HCT116 (cell line): ENCODE data around the gene UQCRQ. TPM values are rescaled to one million over a fixed set of nuclear protein-coding genes. Genes with fewer than 3 reads are reported as not detected.

Experiments used
- CEBPB ChIP-seq: IDR thresholded peaks from 2 replicates; pipeline ENCODE4 v1.6.1; 2012; ENCODE audit warnings: low read depth
- EGR1 ChIP-seq: IDR thresholded peaks from 2 replicates; pipeline ENCODE4 v1.6.1; 2012; ENCODE audit warnings: low read depth
- ELF1 ChIP-seq: IDR thresholded peaks from 2 replicates; pipeline ENCODE4 v1.6.1; 2012; ENCODE audit warnings: low read depth, borderline replicate concordance
- EZH2phosphoT487 ChIP-seq: fragments of 200-600 bp; IDR thresholded peaks from 2 replicates; pipeline ENCODE4 v1.6.1; 2018; ENCODE audit warnings: antibody characterized with exemption, borderline replicate concordance
- JUND ChIP-seq: IDR thresholded peaks from 2 replicates; pipeline ENCODE4 v1.6.1; 2012
- POLR2A ChIP-seq: IDR thresholded peaks from 2 replicates; pipeline ENCODE4 v1.7.0; 2011; ENCODE audit warnings: borderline replicate concordance; ENCODE audit not compliant: insufficient read depth, insufficient read length; ENCODE audit errors: extremely low read depth
- SIN3A ChIP-seq: IDR thresholded peaks from 2 replicates; pipeline ENCODE4 v1.6.1; 2012; ENCODE audit warnings: low read depth
- TCF7L2 ChIP-seq: IDR thresholded peaks from 2 replicates; pipeline ENCODE4 v1.7.0; 2011; ENCODE audit warnings: borderline replicate concordance, inconsistent platforms; ENCODE audit not compliant: insufficient read depth, insufficient read length; ENCODE audit errors: extremely low read depth
- ZNF274 ChIP-seq: fragments of 200-500 bp; sonication (Bioruptor generic); IDR thresholded peaks from 2 replicates; pipeline ENCODE4 v1.6.1; 2014; ENCODE audit warnings: mild to moderate bottlenecking, low read depth, low read length, inconsistent platforms
- total RNA-seq: library from RNA; stranded (reverse); gene quantifications from one replicate; pipeline ENCODE4 v1.2.1, GENCODE V29; 2021; ENCODE audit not compliant: unreplicated experiment
- TF ChIP-seq, protein P1 (sequence below): IDR thresholded peaks from 2 replicates; pipeline ENCODE4 v1.6.1; 2011; ENCODE audit warnings: mild to moderate bottlenecking, low read length, moderate library complexity; ENCODE audit not compliant: insufficient replicate concordance; ENCODE audit errors: extremely low read depth
- TF ChIP-seq, protein P2 (sequence below): IDR thresholded peaks from 2 replicates; pipeline ENCODE4 v1.6.1; 2012; ENCODE audit warnings: low read depth

UQCRQ gene
- total RNA-seq, 1 experiment from 2014 or later: 528 TPM

DNA sequence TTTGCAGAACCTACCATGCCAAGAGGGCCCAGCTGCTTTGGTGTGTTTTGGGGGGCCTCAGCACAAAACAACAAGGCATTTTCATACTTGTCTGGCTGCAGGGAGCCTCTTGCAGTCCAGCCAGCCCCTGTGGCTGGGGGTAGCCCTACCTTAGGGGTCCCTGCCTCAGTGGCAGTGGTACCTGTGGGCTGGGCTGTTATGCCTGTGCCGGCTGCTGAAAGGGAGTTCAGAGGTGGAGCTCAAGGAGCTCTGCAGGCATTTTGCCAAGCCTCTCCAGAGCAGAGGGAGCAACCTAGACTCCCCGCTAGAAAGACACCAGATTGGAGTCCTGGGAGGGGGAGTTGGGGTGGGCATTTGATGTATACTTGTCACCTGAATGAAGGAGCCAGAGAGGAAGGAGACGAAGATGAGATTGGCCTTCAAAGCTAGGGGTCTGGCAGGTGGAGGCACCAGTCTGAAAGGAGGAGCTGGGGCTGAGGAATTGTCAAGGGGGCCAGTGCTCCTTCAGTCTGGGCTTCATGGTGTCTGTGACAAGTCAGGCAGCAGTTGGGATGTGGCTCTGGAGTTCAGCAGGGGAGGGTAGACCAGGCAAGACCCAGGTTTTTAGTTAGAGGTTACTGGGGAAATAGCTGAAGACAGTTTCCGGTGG lies 37.5 kb upstream of the UQCRQ start (continued):
- TF ChIP-seq, protein P1, sequence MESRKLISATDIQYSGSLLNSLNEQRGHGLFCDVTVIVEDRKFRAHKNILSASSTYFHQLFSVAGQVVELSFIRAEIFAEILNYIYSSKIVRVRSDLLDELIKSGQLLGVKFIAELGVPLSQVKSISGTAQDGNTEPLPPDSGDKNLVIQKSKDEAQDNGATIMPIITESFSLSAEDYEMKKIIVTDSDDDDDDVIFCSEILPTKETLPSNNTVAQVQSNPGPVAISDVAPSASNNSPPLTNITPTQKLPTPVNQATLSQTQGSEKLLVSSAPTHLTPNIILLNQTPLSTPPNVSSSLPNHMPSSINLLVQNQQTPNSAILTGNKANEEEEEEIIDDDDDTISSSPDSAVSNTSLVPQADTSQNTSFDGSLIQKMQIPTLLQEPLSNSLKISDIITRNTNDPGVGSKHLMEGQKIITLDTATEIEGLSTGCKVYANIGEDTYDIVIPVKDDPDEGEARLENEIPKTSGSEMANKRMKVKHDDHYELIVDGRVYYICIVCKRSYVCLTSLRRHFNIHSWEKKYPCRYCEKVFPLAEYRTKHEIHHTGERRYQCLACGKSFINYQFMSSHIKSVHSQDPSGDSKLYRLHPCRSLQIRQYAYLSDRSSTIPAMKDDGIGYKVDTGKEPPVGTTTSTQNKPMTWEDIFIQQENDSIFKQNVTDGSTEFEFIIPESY: no peak
- TF ChIP-seq, protein P2, sequence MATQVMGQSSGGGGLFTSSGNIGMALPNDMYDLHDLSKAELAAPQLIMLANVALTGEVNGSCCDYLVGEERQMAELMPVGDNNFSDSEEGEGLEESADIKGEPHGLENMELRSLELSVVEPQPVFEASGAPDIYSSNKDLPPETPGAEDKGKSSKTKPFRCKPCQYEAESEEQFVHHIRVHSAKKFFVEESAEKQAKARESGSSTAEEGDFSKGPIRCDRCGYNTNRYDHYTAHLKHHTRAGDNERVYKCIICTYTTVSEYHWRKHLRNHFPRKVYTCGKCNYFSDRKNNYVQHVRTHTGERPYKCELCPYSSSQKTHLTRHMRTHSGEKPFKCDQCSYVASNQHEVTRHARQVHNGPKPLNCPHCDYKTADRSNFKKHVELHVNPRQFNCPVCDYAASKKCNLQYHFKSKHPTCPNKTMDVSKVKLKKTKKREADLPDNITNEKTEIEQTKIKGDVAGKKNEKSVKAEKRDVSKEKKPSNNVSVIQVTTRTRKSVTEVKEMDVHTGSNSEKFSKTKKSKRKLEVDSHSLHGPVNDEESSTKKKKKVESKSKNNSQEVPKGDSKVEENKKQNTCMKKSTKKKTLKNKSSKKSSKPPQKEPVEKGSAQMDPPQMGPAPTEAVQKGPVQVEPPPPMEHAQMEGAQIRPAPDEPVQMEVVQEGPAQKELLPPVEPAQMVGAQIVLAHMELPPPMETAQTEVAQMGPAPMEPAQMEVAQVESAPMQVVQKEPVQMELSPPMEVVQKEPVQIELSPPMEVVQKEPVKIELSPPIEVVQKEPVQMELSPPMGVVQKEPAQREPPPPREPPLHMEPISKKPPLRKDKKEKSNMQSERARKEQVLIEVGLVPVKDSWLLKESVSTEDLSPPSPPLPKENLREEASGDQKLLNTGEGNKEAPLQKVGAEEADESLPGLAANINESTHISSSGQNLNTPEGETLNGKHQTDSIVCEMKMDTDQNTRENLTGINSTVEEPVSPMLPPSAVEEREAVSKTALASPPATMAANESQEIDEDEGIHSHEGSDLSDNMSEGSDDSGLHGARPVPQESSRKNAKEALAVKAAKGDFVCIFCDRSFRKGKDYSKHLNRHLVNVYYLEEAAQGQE: no peak
- TF ChIP-seq TCF7L2: no peak
- no peak for TF ChIP-seq POLR2A
- no peak for TF ChIP-seq SIN3A
- no peak for TF ChIP-seq EZH2phosphoT487
- TF ChIP-seq ZNF274: no peak
- no peak for TF ChIP-seq CEBPB
- no peak for TF ChIP-seq ELF1
- no peak for TF ChIP-seq EGR1
- no peak for TF ChIP-seq JUND
